ENCODE measurements around the gene CDA.

Gene CDA

GRCh38 chr1:20658166-20658915, 69.4 kb downstream of the CDA start:
- DNase-seq: no peak

GRCh38 chr1:20660363-20660762, 71.5 kb downstream of the CDA start:
- DNase-seq: no peak

DNA sequence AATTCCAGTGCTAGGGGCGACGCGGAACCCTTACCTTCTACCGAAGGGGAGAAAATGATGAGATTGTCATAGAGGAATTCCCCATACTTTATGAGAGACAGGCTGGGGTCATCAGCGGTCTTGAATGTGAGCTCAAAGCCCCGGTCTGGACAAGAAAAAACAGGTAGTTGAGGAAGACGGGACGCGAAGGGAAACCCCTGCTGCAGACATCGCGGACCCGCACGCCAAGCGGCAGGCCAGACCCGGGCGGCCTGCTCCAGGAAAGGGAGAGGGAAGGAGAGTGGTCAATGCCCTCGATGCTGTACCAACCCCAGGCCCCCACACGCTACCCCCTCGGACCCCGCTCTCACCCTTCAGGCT, 71.9 kb downstream of the CDA start:
- DNase-seq: no peak

- DNase-seq: peak; percentile 96
Observed at GRCh38 chr1:20661207-20662109, 72.6 kb downstream of the CDA start, which contains the start of gene DDOST. Gene DDOST, minus strand, starts transcription at chr1:20661369. Its CDS starts 19 bp downstream, at chr1:20661350.

GRCh38 chr1:20662110-20662475, 73.2 kb downstream of the CDA start:
- no peak for DNase-seq

- no peak for DNase-seq
Observed at GRCh38 chr1:20663365-20663764, 74.5 kb downstream of the CDA start.

DNA sequence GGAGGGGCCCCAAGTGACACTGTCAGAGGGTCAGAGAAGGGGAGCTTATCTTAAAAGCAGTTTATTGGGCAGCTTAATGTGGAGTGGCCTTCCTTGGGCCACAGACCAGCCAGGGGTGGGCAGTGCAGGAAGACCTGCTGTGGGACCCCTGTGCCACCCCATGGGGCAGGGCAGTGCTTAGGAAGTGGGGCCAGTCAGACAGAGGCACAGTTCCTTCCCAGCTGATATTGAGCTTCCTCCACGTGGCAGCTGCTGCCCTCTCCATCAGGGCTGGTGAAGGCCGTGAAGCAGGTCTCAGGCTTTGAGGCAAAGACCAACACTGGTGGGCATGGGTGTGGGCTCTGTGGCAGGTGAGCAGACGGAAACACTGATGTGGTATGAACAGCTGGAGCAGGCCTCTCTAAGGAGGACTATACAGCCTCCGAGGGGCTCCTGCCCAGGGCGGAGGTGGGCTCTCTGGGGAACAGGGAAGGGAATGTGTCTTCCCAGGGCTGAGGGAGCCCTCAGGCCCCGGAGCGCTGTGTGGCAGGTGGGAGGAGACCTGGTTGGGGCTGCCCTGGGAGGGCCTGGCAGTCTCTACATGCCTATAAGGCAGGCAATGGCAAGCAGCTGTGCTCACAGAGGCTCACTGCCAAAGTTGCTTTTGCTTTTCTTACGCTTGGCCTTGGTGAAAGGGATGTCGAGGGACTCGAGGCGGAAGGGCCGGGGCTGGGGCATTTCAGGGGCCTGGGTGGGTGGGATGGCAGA, 75.2 kb downstream of the CDA start:
- DNase-seq: no peak

DNA sequence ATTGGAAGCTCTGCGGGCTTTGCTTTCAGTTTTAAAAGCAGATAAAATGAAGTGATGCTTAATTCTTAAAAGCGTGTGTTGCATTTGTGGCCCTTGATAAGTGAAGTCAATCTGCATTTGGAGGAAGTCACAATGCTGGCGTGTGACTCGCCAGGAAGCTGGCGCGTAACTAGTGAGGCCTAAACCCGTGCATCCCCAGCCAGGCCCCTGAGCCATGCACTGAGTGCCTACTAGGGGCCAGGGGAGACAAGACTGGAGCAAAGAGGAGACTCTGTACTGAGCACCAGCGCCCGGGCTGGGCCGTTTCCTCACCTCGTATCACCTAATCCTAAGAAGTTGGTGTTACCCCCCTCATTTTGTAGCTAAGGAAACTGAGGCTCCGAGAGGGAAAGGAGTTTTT, 76.8 kb downstream of the CDA start:
- no peak for DNase-seq

DNA sequence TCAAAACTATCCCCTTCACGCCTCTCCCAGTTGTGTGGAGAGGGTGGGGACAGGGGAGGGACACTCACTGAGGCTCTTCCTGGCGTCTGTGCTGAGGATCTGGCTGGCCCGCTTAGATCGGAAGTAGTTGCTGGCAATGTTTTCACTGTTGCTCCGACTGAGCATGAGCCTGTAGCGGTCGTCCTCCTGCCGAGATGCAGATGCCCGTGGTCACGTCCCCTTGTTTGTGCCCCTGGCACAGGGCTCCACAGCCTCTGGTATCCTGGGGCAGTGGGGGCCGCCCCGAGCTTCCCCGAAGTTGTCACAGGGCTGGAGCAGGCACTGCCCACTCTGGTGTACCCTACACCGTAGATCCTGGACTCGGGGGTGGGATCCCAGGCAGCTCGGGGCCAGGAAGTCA, 77.2 kb downstream of the CDA start:
- DNase-seq: no peak

- DNase-seq: no peak
Observed at GRCh38 chr1:20666804-20667203, 77.9 kb downstream of the CDA start.

Measured in NCI-H1694 treated with DMSO at 0.1 percent for 48 hours (cell line).